Thyroid gland (tissue), 4 donors: ENCODE measurements around the gene PRSS48.

Experiments used
- CTCF ChIP-seq, 6 experiments: fragments of 200-600 bp in 3 of 6; fragments of 450-650 bp in 3 of 6; sonication (generic) in 3 of 6; IDR thresholded peaks; one replicate each; pipeline ENCODE4 v1.5.1; 2016 to 2019; ENCODE audit warnings: antibody characterized with exemption in 6 of 6, mild to moderate bottlenecking in 2 of 6, inconsistent platforms in 1 of 6, moderate library complexity in 1 of 6
- POLR2A ChIP-seq, 2 donors: fragments of 450-650 bp; IDR thresholded peaks; one replicate each; pipeline ENCODE4 v1.6.1; 2017; ENCODE audit warnings: antibody characterized with exemption in 2 of 2, mild to moderate bottlenecking in 2 of 2, moderate library complexity in 1 of 2

- TF ChIP-seq CTCF (IDR thresholded peaks at IDR 0.05) = no peak
- no peak for TF ChIP-seq POLR2A (IDR thresholded peaks at IDR 0.05)
Observed at GRCh38 chr4:151233600-151233999, 43.4 kb upstream of the PRSS48 start.
